Ammon's horn (tissue), 1 donor: ENCODE results near the gene KLK7.

Experiments
- DNase-seq: peaks from one replicate; pipeline ENCODE4 v3.0.0-alpha.2; 2016; ENCODE audit warnings: low spot score

Gene KLK7

DNA sequence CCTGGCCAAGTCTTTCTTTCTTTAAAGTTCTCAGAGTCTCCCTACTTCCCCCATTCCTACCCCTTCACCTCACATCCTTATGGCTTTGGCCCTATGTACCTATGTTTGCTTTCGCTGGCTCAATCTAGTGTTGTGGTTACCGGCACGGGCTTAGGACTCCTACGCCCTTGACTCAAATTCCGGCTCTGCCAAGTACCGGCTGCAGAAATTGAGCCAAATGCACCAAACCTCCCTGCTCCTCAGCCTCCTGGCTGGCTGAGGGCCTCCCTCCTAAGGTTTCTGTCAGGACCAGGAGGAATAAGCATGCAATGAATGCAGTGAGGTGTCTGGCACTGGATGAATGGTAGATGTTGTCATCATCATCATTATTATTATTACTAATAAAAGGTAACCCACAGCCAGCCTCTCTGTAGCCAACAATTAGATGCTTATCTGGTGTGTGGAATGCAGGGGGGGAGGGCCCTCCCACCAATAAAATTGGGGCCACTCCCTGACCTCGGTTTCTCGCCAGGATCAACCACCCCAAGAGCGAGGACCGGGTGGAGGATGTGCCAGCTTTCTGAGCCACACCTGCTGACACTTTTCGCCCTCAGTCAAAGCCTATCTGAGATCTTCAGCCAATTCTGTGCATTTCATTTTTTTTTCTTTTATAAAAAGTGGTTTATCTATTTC, 51.6 kb downstream of the KLK7 start:
- no peak for DNase-seq

DNA sequence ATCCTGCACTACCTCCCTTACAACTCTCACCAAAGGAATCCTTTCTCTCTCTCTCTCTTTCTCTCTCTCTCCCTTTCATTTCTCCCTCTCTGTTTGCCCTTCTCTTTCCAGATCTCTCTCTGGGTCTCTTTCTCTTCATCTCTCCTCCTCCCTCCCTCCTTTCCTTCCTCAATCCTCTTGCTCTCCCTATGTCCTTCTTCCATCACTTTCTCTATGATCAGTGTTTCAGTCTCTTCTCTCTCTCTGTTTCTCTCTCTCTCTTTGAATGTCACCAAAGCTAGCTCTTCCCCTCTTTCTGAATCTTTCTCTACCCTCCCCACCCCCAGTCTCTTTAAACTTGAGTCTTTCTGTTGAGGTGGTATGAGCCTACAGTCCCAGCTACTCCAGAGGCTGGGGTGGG, 52.7 kb downstream of the KLK7 start:
- DNase-seq = no peak

- DNase-seq = no peak
Measured at GRCh38 chr19:50928831-50929230, 54.9 kb downstream of the KLK7 start.
